K562 (cell line): ENCODE data around the gene GH2. TPM values are rescaled to one million over a fixed set of nuclear protein-coding genes. Genes with fewer than 3 reads are reported as not detected.
"Not testable (repeated sequence)": the region's sequence is repeated elsewhere in the genome, so short reads cannot be mapped to it uniquely, and the experiment has no call there.

Experiments used
- ATAC-seq: fragments of 200-7000 bp; cut with Tn5 transposase; 3 replicates; pipeline ENCODE4 v1.9.1; 2020; ENCODE audit warnings: moderate library complexity
- BruUV-seq: library from RNA; stranded (reverse); fragments of 400-500 nt; replicated peaks from 2 replicates; lab custom pipeline; 2021; lab: Mats Ljungman, UMichigan
- CTCF ChIA-PET: fragments of 300-600 bp; formaldehyde crosslinking; extraction: SDS; loops from one replicate; lab custom pipeline; 2021; ENCODE audit warnings: low intra/inter-chr PET ratio; lab: Yijun Ruan, JAX
- POLR2A ChIA-PET: fragments of 300-600, 350-650 bp; sonication (Branson Sonifier 250); formaldehyde crosslinking; extraction: SDS; loops from one replicate; lab custom pipeline; 2021; ENCODE audit warnings: antibody characterized with exemption, inconsistent platforms; lab: Yijun Ruan, JAX
- DNase-seq, 4 experiments: peaks; one replicate each; pipeline versions ENCODE4 v3.0.0 to v3.0.0-alpha.2; 2011 to 2018; ENCODE audit warnings: low spot score in 3 of 4, mixed read lengths in 3 of 4; ENCODE audit errors: extremely low read depth in 1 of 4
- FAIRE-seq: peaks from 2 replicates; lab custom pipeline; 2011; peaks lifted over from hg19 to GRCh38; lab: Jason Lieb, UNC
- H2AFZ ChIP-seq: 2 replicates; pipeline ENCODE4 v1.6.0; 2011; ENCODE audit warnings: low read depth, low read length, control low read depth, inconsistent platforms
- H3K27ac ChIP-seq: fragments of 200-600 bp; 3 replicates; pipeline ENCODE4 v1.8.0; 2011; ENCODE audit warnings: low read depth, mild to moderate bottlenecking, control low read depth, inconsistent platforms, low read length, moderate library complexity, mixed read lengths; ENCODE audit errors: extremely low read depth
- H3K27me3 ChIP-seq, 2 experiments: fragments of 300-600 bp in 1 of 2; 2 replicates in 1 of 2; 3 replicates in 1 of 2; pipeline versions ENCODE4 v1.6.0 to v1.8.0; 2011; ENCODE audit warnings: inconsistent platforms in 2 of 2, low read length in 2 of 2, mild to moderate bottlenecking in 1 of 2, mixed read lengths in 1 of 2, moderate library complexity in 1 of 2; ENCODE audit not compliant: control insufficient read depth in 2 of 2, insufficient read depth in 2 of 2
- H3K36me3 ChIP-seq: fragments of 300-600 bp; 3 replicates; pipeline ENCODE4 v1.8.0; 2011; ENCODE audit warnings: mild to moderate bottlenecking, low read length, inconsistent platforms; ENCODE audit not compliant: control insufficient read depth, insufficient read depth
- H3K4me1 ChIP-seq, 2 experiments: fragments of 200-600 bp in 1 of 2; replicated peaks in 1 of 2; 2 replicates in 1 of 2; 3 replicates in 1 of 2; pipeline versions ENCODE4 v1.5.1 to v1.8.0; 2011; ENCODE audit warnings: inconsistent platforms in 2 of 2, low read length in 2 of 2, mild to moderate bottlenecking in 1 of 2, mixed read lengths in 1 of 2, moderate library complexity in 1 of 2; ENCODE audit not compliant: control insufficient read depth in 2 of 2, insufficient read depth in 2 of 2
- H3K4me2 ChIP-seq: 2 replicates; pipeline ENCODE4 v1.6.1; 2011; ENCODE audit warnings: low read length, control low read depth, inconsistent platforms, mixed read lengths; ENCODE audit not compliant: insufficient read depth
- H3K4me3 ChIP-seq: fragments of 200-600 bp; sonication (generic), shearing (Covaris generic); 2 replicates; pipeline ENCODE4 v1.5.1; 2016; ENCODE audit warnings: control low read depth, inconsistent platforms
- H3K79me2 ChIP-seq: fragments of 200-600 bp; 3 replicates; pipeline ENCODE4 v1.8.0; 2011; ENCODE audit warnings: low read length, inconsistent platforms; ENCODE audit not compliant: control insufficient read depth, insufficient read depth
- H3K9ac ChIP-seq, 2 experiments: 2 replicates each; pipeline versions ENCODE4 v1.6.0 to v1.6.1; 2011; ENCODE audit warnings: low read depth in 2 of 2, low read length in 2 of 2, control low read depth in 1 of 2, inconsistent platforms in 1 of 2, mild to moderate bottlenecking in 1 of 2, mixed read lengths in 1 of 2; ENCODE audit not compliant: insufficient read depth in 1 of 2
- H3K9me1 ChIP-seq: one replicate; pipeline ENCODE4 v1.6.0; 2011; ENCODE audit warnings: inconsistent platforms, mild to moderate bottlenecking, low read length, moderate library complexity; ENCODE audit not compliant: control insufficient read depth, insufficient read depth
- H3K9me3 ChIP-seq: replicated peaks from 2 replicates; pipeline ENCODE4 v1.5.1; 2011; ENCODE audit warnings: low read depth, low read length, inconsistent platforms; ENCODE audit not compliant: control insufficient read depth, insufficient read depth
- H4K20me1 ChIP-seq: replicated peaks from 2 replicates; pipeline ENCODE4 v1.6.1; 2011; ENCODE audit warnings: low read length, inconsistent platforms, mixed read lengths; ENCODE audit not compliant: control insufficient read depth, insufficient read depth
- E2F3 ChIP-seq: fragments of 250-450 bp; sonication (Bioruptor Pico); IDR thresholded peaks from 2 replicates; pipeline ENCODE4 v1.4.0; 2020; ENCODE audit warnings: mild to moderate bottlenecking
- HDAC1 ChIP-seq, 2 experiments: fragments of 450-650 bp; IDR thresholded peaks; 2 replicates each; pipeline ENCODE4 v1.6.1; 2016 to 2017; ENCODE audit warnings: inconsistent platforms in 1 of 2, mild to moderate bottlenecking in 1 of 2, moderate library complexity in 1 of 2
- MEIS2 ChIP-seq: fragments of 450-650 bp; IDR thresholded peaks from 2 replicates; pipeline ENCODE4 v1.6.1; 2014; ENCODE audit warnings: mild to moderate bottlenecking; ENCODE audit not compliant: partially characterized antibody
- NR4A1 ChIP-seq, 2 experiments: fragments of 250-450 bp in 1 of 2; fragments of 450-650 bp in 1 of 2; sonication (Bioruptor Pico) in 1 of 2; IDR thresholded peaks; 2 replicates each; pipeline versions ENCODE4 v1.4.0 to v1.6.1; 2016 to 2020; ENCODE audit warnings: mild to moderate bottlenecking in 2 of 2, missing compliant biosample characterization in 1 of 2, missing genetic modification characterization in 1 of 2, moderate library complexity in 1 of 2
- SMARCA4 ChIP-seq: fragments of 450-650 bp; IDR thresholded peaks from 2 replicates; pipeline ENCODE4 v1.6.1; 2016
- YBX1 ChIP-seq: fragments of 450-650 bp; IDR thresholded peaks from 2 replicates; pipeline ENCODE4 v1.7.1; 2016; ENCODE audit warnings: mild to moderate bottlenecking
- WGBS: fragments of 100-300 bp; shearing (Covaris generic); methylation state at CpG from one replicate; pipeline ENCODE4 v1.1.6; 2016; ENCODE audit warnings: low coverage, mixed read lengths; ENCODE audit not compliant: insufficient coverage; ENCODE audit errors: missing lambda C conversion rate; 5-methylcytosine and 5-hydroxymethylcytosine counted together
- in situ Hi-C: fragments of 300-500 bp; cut with MboI; formaldehyde crosslinking; loops from 4 replicates; pipeline ENCODE4 v1.15.0; 2018; ENCODE audit warnings: inconsistent platforms, mixed read lengths
- intact Hi-C: fragments of 100-400 bp; cut with micrococcal nuclease; formaldehyde crosslinking; loops from 2 replicates; pipeline ENCODE4 v1.14.2; 2022
- polyA plus RNA-seq, 8 experiments: library from polyadenylated mRNA; depleted of rRNA in 4 of 8; stranded (reverse) in 5 of 8; unstranded in 3 of 8; fragments of >200 nt; fragmentation: Nextera tagmentation in 2 of 8; fragmentation: Illumina TruSeq in 1 of 8; extraction: Ambion mirVana in 2 of 8; extraction: Trizol in 1 of 8; gene quantifications; 2 replicates each; pipeline versions ENCODE4 v1.2.1 to v1.2.3, GENCODE V29; 2011 to 2014; ENCODE audit warnings: inconsistent platforms in 1 of 8, missing spikeins in 1 of 8
- total RNA-seq, 7 experiments: library from RNA; depleted of rRNA in 6 of 7; stranded (reverse); fragments of >200 nt in 6 of 7; fragmentation: Illumina TruSeq in 2 of 7; extraction: Trizol in 2 of 7; gene quantifications; 2 replicates each; pipeline versions ENCODE4 v1.2.1 to v1.2.3, GENCODE V29; 2011 to 2021; ENCODE audit warnings: low replicate concordance in 1 of 7
- TF ChIP-seq, protein P1 (sequence below): fragments of 250-450 bp; sonication (Bioruptor Pico); IDR thresholded peaks from 2 replicates; pipeline ENCODE4 v1.8.0; 2021; ENCODE audit warnings: borderline replicate concordance, mild to moderate bottlenecking, moderate library complexity; ENCODE audit not compliant: poor library complexity, severe bottlenecking

Gene GH2
- total and polyA plus RNA-seq, 9 of the 15 experiments (the other 6 are each of a cell fraction or from before 2014, with no cell fraction given), result not detected

DNA sequence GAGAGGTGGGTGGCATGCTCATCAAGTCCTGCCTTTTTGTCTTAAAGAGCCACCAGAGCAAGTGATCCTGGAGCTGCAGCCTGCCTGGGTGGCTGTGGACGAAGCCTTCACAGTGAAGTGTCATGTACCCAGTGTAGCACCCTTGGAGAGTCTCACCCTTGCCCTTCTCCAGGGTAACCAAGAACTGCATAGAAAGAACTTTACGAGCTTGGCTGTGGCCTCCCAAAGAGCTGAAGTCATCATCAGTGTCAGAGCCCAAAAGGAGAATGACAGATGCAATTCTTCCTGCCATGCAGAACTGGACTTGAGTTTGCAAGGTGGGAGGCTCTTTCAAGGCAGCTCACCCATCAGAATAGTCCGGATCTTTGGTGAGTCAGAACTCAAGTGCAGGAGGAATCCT lies 22.5 kb downstream of the GH2 start (continued):
- TF ChIP-seq NR4A1 (CRISPR knock-in tag; IDR thresholded peaks at IDR 0.05), result no peak
- TF ChIP-seq NR4A1 (tag; IDR thresholded peaks at IDR 0.05), result no peak
- no peak for TF ChIP-seq SMARCA4
- TF ChIP-seq MEIS2, result no peak
- TF ChIP-seq YBX1, result no peak
- TF ChIP-seq, protein P1, sequence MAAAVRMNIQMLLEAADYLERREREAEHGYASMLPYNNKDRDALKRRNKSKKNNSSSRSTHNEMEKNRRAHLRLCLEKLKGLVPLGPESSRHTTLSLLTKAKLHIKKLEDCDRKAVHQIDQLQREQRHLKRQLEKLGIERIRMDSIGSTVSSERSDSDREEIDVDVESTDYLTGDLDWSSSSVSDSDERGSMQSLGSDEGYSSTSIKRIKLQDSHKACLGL, result no peak
- TF ChIP-seq HDAC1 (IDR thresholded peaks at IDR 0.05), result no peak
- TF ChIP-seq E2F3 (CRISPR knock-in tag), result no peak

DNA sequence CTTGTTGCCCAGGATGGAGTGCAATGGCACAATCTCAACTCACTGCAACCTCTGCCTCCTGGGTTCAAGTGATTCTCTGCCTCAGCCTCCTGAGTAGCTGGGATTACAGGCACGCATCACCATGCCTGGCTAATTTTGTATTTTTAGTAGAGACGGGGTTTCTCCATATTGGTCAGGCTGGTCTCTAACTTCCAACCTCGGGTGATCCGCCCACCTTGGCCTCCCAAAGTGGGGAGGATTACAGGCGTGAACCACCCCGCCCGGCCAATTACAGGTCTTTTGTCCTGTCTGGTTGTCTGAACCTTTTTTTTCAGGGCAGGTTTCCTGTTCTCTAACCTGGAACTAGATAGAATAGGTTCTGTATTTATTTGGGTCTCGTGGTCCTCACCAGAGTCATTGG lies 25.3 kb downstream of the GH2 start:
- CTCF ChIA-PET, result not testable (repeated sequence)

More for the DNA sequence above, 25.3 kb downstream of the GH2 start:
- H3K4me3 ChIP-seq, H3K4me2 ChIP-seq, H3K9me1 ChIP-seq, ATAC-seq, H3K27ac ChIP-seq, H3K4me1 ChIP-seq, intact Hi-C loops, DNase-seq, in situ Hi-C loops, H2AFZ ChIP-seq, H3K27me3 ChIP-seq, H3K79me2 ChIP-seq, H4K20me1 ChIP-seq, FAIRE-seq, H3K9ac ChIP-seq, BruUV-seq, H3K9me3 ChIP-seq: not testable (repeated sequence)
- H3K36me3 ChIP-seq, result peaks cover 47% of the 10 kb centered on the region; the same call in 2 of the 3 replicates
- WGBS, result 88% methylated on average over 8 of the region's 8 CpGs
- POLR2A ChIA-PET, result interaction anchor here (1.0 to 1.1 kb wide), 2 partner anchors 8 to 23 kb away, joined by 3 read pairs; no protein-coding TSS in a partner anchor
